Stimulated activated CD4-positive, alpha-beta T cell treated with anti-CD3 and anti-CD28 coated beads, Interleukin-15, amount 100 ng/mL, for 48 hours (primary cell): ENCODE results near the gene S1PR1.

Source experiments
- DNase-seq, 2 donors: peaks; one replicate each; pipeline ENCODE4 v3.0.0-alpha.2; 2020; ENCODE audit warnings: low read depth in 2 of 2

S1PR1 gene

GRCh38 chr1:101245246-101245927 is 8.6 kb downstream of the S1PR1 start:
- DNase-seq: no peak

- DNase-seq: no peak
Observed at GRCh38 chr1:101247404-101248287, 10.8 kb downstream of the S1PR1 start.

- no peak for DNase-seq
Observed at GRCh38 chr1:101250222-101250621, 13.4 kb downstream of the S1PR1 start.

- no peak for DNase-seq
Observed at GRCh38 chr1:101250656-101251272, 13.9 kb downstream of the S1PR1 start.

GRCh38 chr1:101251504-101251903 is 14.7 kb downstream of the S1PR1 start:
- no peak for DNase-seq

- no peak for DNase-seq
Observed at GRCh38 chr1:101253976-101254674, 17.3 kb downstream of the S1PR1 start.

- DNase-seq: no peak
Observed at GRCh38 chr1:101257500-101258325, 20.9 kb downstream of the S1PR1 start.

GRCh38 chr1:101259744-101260148 is 22.9 kb downstream of the S1PR1 start:
- no peak for DNase-seq

GRCh38 chr1:101260556-101261350 is 23.9 kb downstream of the S1PR1 start:
- no peak for DNase-seq

GRCh38 chr1:101261623-101262022 is 24.8 kb downstream of the S1PR1 start:
- no peak for DNase-seq

GRCh38 chr1:101262060-101262459 is 25.2 kb downstream of the S1PR1 start:
- no peak for DNase-seq

- DNase-seq: no peak
Observed at GRCh38 chr1:101262630-101263348, 26.0 kb downstream of the S1PR1 start.

- DNase-seq: no peak
Observed at GRCh38 chr1:101264697-101265096, 27.9 kb downstream of the S1PR1 start.

- DNase-seq: no peak
Observed at GRCh38 chr1:101265684-101266083, 28.9 kb downstream of the S1PR1 start.

GRCh38 chr1:101267082-101267481 is 30.3 kb downstream of the S1PR1 start:
- DNase-seq: no peak

GRCh38 chr1:101268893-101269292 is 32.1 kb downstream of the S1PR1 start:
- no peak for DNase-seq

- DNase-seq: no peak
Observed at GRCh38 chr1:101275672-101276071, 38.9 kb downstream of the S1PR1 start.

- no peak for DNase-seq
Observed at GRCh38 chr1:101276818-101277217, 40.0 kb downstream of the S1PR1 start.

GRCh38 chr1:101278238-101278637 is 41.4 kb downstream of the S1PR1 start:
- DNase-seq: no peak

GRCh38 chr1:101278845-101279244 is 42.0 kb downstream of the S1PR1 start:
- DNase-seq: no peak
